ENCODE results near the gene SCARF2.

DNA sequence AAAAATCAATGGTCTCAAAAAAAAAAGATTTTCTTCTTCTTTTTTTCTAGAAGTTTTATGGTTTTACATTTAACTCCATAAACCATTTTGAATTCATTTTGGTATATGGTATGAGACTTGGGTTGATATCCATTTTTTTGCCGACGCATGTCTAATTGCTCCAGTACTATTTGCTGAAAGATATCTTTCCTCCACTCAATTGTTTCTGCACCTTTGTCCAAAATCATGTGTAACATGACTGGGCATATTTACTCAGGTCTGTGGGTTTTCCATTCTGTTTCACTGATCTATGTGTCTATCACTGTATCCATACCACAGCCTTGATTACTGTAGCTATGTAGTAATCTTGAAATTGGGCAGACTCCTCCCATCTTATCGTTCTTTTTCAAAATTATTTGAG lies 15.6 kb upstream of the SCARF2 start:
- no peak for TF ChIP-seq CTCF (IDR thresholded peaks at IDR 0.05; ENCODE audit: low read depth, low read length, poor library complexity, severe bottlenecking)
- TF ChIP-seq EZH2phosphoT487 (IDR thresholded peaks at IDR 0.05; ENCODE audit: borderline replicate concordance, low read length), result no peak
